Measurements from ENCODE around the gene MOB3B.

The MOB3B gene

GRCh38 chr9:27445688-27446087, 83.9 kb downstream of the MOB3B start:
- no peak for DNase-seq (ENCODE audit: low read depth)

- DNase-seq (ENCODE audit: low read depth), result no peak
These were observed 84.5 kb downstream of the MOB3B start for GRCh38 chr9:27445057-27445595.

- no peak for DNase-seq (ENCODE audit: low read depth)
These were observed 87.2 kb downstream of the MOB3B start for GRCh38 chr9:27442464-27442863.

GRCh38 chr9:27441741-27442070, 87.9 kb downstream of the MOB3B start:
- DNase-seq (ENCODE audit: low read depth), result no peak

- DNase-seq (ENCODE audit: low read depth), result no peak
These were observed 88.5 kb downstream of the MOB3B start for GRCh38 chr9:27440888-27441740.

- no peak for DNase-seq (ENCODE audit: low read depth)
These were observed 91.1 kb downstream of the MOB3B start for GRCh38 chr9:27438522-27438921.

- no peak for DNase-seq (ENCODE audit: low read depth)
These were observed 91.8 kb downstream of the MOB3B start for GRCh38 chr9:27437652-27438373.

GRCh38 chr9:27436234-27436633, 93.4 kb downstream of the MOB3B start:
- no peak for DNase-seq (ENCODE audit: low read depth)

GRCh38 chr9:27433631-27434325, 95.8 kb downstream of the MOB3B start:
- DNase-seq (ENCODE audit: low read depth), result no peak

- no peak for DNase-seq (ENCODE audit: low read depth)
These were observed 97.3 kb downstream of the MOB3B start for GRCh38 chr9:27432308-27432707.

- no peak for DNase-seq (ENCODE audit: low read depth)
These were observed 98.0 kb downstream of the MOB3B start for GRCh38 chr9:27431543-27432147.

- no peak for DNase-seq (ENCODE audit: low read depth)
These were observed 98.7 kb downstream of the MOB3B start for GRCh38 chr9:27430750-27431535.

- no peak for DNase-seq (ENCODE audit: low read depth)
These were observed 99.7 kb downstream of the MOB3B start for GRCh38 chr9:27429917-27430316.

GRCh38 chr9:27429436-27429835, 100.2 kb downstream of the MOB3B start:
- DNase-seq (ENCODE audit: low read depth), result no peak

- no peak for DNase-seq (ENCODE audit: low read depth)
These were observed 101.1 kb downstream of the MOB3B start for GRCh38 chr9:27428551-27428950.

GRCh38 chr9:27427272-27427643, 102.4 kb downstream of the MOB3B start:
- DNase-seq (ENCODE audit: low read depth), result no peak

- DNase-seq (ENCODE audit: low read depth), result no peak
These were observed 102.9 kb downstream of the MOB3B start for GRCh38 chr9:27426511-27427271.

- DNase-seq (ENCODE audit: low read depth), result no peak
These were observed 103.6 kb downstream of the MOB3B start for GRCh38 chr9:27425827-27426510.

- DNase-seq (ENCODE audit: low read depth), result no peak
These were observed 105.5 kb downstream of the MOB3B start for GRCh38 chr9:27423915-27424710.

Measured in stimulated activated CD8-positive, alpha-beta memory T cell treated with anti-CD3 and anti-CD28 coated beads, Interleukin-4, amount 100 ng/mL, for 24 hours (primary cell).